ENCODE data around the gene IGSF22. TPM values are rescaled to one million over a fixed set of nuclear protein-coding genes. Genes with fewer than 3 reads are reported as not detected.

IGSF22 gene
- total and polyA plus RNA-seq, 7 donors, result 0.46 to 0.52 TPM; not detected in 5

GRCh38 chr11:18768472-18768901 lies 42.5 kb upstream of the IGSF22 start:
- 66 to 83% methylated on average over 4 of the region's 4 CpGs for WGBS, 2 donors
- TF ChIP-seq POLR2AphosphoS5 (IDR thresholded peaks at IDR 0.05), result no peak
- TF ChIP-seq CTCF (IDR thresholded peaks at IDR 0.05), result no peak
- TF ChIP-seq EP300 (IDR thresholded peaks at IDR 0.05), result no peak
- TF ChIP-seq POLR2A (IDR thresholded peaks at IDR 0.05), result no peak
- DNase-seq, result no peak
- intact Hi-C loops (cut with DNase I), result no loop called here
- H3K27ac ChIP-seq, result no peak overlapping the region
- H3K9me3 ChIP-seq, result no peaks in the 10 kb centered on the region
- peaks cover 0 to 6% (median 0%) of the 10 kb centered on the region in 3 donors for H3K27me3 ChIP-seq
- H3K4me3 ChIP-seq, result no peak overlapping the region
- H3K4me1 ChIP-seq, result no peaks in the 10 kb centered on the region
- H3K36me3 ChIP-seq, result no peaks in the 10 kb centered on the region

- DNase-seq, result no peak
- Histone ChIP-seq H3K4me3 (no peak overlapping the region), H3K27me3 (no peaks in the 10 kb centered on the region), H3K27ac (no peak overlapping the region), H3K36me3 (no peaks in the 10 kb centered on the region), H3K4me1 (no peaks in the 10 kb centered on the region), H3K9me3 (no peaks in the 10 kb centered on the region)
- WGBS, 2 donors, result 95 to 96% methylated on average over 2 of the region's 2 CpGs
- intact Hi-C loops (cut with DNase I), result no loop called here
- no peak for TF ChIP-seq POLR2A (IDR thresholded peaks at IDR 0.05)
- TF ChIP-seq CTCF (IDR thresholded peaks at IDR 0.05), result no peak
- no peak for TF ChIP-seq EP300 (IDR thresholded peaks at IDR 0.05)
- no peak for TF ChIP-seq POLR2AphosphoS5 (IDR thresholded peaks at IDR 0.05)
Observed at GRCh38 chr11:18766015-18766414, 40.0 kb upstream of the IGSF22 start.

GRCh38 chr11:18765554-18765953 lies 39.6 kb upstream of the IGSF22 start:
- DNase-seq, result no peak
- no peak overlapping the region for H3K27ac ChIP-seq
- H3K27me3 ChIP-seq, result no peaks in the 10 kb centered on the region
- intact Hi-C loops (cut with DNase I), result no loop called here
- no peak overlapping the region for H3K4me3 ChIP-seq
- no peaks in the 10 kb centered on the region for H3K9me3 ChIP-seq
- 46 to 67% methylated on average over 6 of the region's 6 CpGs for WGBS, 2 donors
- no peaks in the 10 kb centered on the region for H3K4me1 ChIP-seq
- TF ChIP-seq POLR2AphosphoS5 (IDR thresholded peaks at IDR 0.05), result no peak
- no peaks in the 10 kb centered on the region for H3K36me3 ChIP-seq

GRCh38 chr11:18761741-18762140 lies 35.8 kb upstream of the IGSF22 start:
- H3K27me3 ChIP-seq, result no peaks in the 10 kb centered on the region
- H3K27ac ChIP-seq, result no peak overlapping the region
- H3K36me3 ChIP-seq, result no peaks in the 10 kb centered on the region
- DNase-seq, result no peak
- 87 to 89% methylated on average over 11 of the region's 11 CpGs for WGBS, 2 donors
- intact Hi-C loops (cut with DNase I), result no loop called here
- H3K9me3 ChIP-seq, result no peaks in the 10 kb centered on the region
- H3K4me3 ChIP-seq, result no peak overlapping the region
- no peaks in the 10 kb centered on the region for H3K4me1 ChIP-seq
- TF ChIP-seq POLR2A (IDR thresholded peaks at IDR 0.05) (no peak), EP300 (IDR thresholded peaks at IDR 0.05) (no peak), POLR2AphosphoS5 (IDR thresholded peaks at IDR 0.05) (no peak), CTCF (IDR thresholded peaks at IDR 0.05) (no peak)

GRCh38 chr11:18761144-18761543 lies 35.2 kb upstream of the IGSF22 start:
- H3K27ac ChIP-seq, result no peak overlapping the region
- WGBS, 2 donors, result 77 to 82% methylated on average over 3 of the region's 3 CpGs
- DNase-seq, result no peak
- no peaks in the 10 kb centered on the region for H3K4me1 ChIP-seq
- intact Hi-C loops (cut with DNase I), result no loop called here
- TF ChIP-seq CTCF (IDR thresholded peaks at IDR 0.05) (no peak), EP300 (IDR thresholded peaks at IDR 0.05) (no peak), POLR2AphosphoS5 (IDR thresholded peaks at IDR 0.05) (no peak), POLR2A (IDR thresholded peaks at IDR 0.05) (no peak)
- no peaks in the 10 kb centered on the region for H3K9me3 ChIP-seq
- no peaks in the 10 kb centered on the region for H3K27me3 ChIP-seq
- H3K4me3 ChIP-seq, result no peak overlapping the region
- no peaks in the 10 kb centered on the region for H3K36me3 ChIP-seq
